Body of pancreas (tissue), 4 donors: ENCODE results near the gene SLC51A.

Experiments used
- CTCF ChIP-seq, 7 experiments: fragments of 450-650 bp in 4 of 7; fragments of 200-600 bp in 3 of 7; sonication (generic) in 3 of 7; IDR thresholded peaks; one replicate each; pipeline ENCODE4 v1.5.1; 2016 to 2019; ENCODE audit warnings: antibody characterized with exemption in 7 of 7
- POLR2A ChIP-seq, 3 donors: fragments of 450-650 bp; IDR thresholded peaks; one replicate each; pipeline ENCODE4 v1.6.1; 2016; ENCODE audit warnings: antibody characterized with exemption in 3 of 3, mild to moderate bottlenecking in 2 of 3

- no peak for TF ChIP-seq CTCF (IDR thresholded peaks at IDR 0.05)
- no peak for TF ChIP-seq POLR2A (IDR thresholded peaks at IDR 0.05)
These were observed 26.6 kb upstream of the SLC51A start for GRCh38 chr3:196189566-196190347.
